ENCODE results near the gene USH1G.

DNA sequence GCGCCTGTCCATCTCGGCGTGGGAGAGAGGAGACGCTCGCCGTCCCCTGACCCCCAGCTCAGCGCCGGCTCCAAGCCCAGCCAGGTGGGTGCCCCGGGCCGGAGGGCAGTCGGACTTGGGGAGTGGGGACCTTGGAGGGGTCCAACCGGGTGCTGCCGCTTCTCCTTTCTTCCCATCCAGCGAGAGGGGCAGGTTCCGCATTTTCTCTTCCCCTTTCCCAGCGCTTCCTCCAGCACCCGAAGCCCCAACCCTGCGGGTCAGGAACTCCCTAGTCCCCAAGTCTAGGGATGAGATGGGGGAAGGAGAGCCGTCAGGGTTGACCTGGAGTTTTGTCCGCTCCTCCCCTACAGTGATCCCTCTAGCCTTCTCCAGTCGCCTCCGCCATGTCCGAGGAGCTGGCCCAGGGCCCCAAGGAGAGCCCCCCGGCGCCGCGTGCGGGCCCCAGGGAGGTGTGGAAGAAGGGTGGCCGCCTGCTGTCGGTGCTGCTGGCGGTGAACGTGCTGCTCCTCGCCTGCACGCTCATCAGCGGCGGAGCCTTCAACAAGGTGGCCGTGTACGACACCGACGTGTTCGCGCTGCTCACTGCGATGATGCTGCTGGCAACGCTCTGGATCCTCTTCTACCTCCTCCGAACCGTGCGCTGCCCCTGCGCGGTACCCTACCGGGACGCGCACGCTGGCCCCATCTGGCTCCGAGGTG lies 1.3 kb upstream of the USH1G start, which contains the start of gene OTOP2:
- TF ChIP-seq SUZ12 (IDR thresholded peaks at IDR 0.05; ENCODE audit: extremely low read depth, insufficient read depth, insufficient read length): no peak
- TF ChIP-seq YY1 (IDR thresholded peaks at IDR 0.05; ENCODE audit: insufficient read depth, insufficient read length): no peak
- TF ChIP-seq ZNF274 (IDR thresholded peaks at IDR 0.05; ENCODE audit: low read depth, low read length): no peak
